ENCODE data around the gene TPST2.

Gene TPST2

GRCh38 chr22:26489447-26490036 lies 100.4 kb downstream of the TPST2 start:
- no peak for DNase-seq (ENCODE audit: low read depth)

GRCh38 chr22:26487996-26488395 lies 101.9 kb downstream of the TPST2 start:
- no peak for DNase-seq (ENCODE audit: low read depth)

GRCh38 chr22:26486394-26486793 lies 103.5 kb downstream of the TPST2 start:
- no peak for DNase-seq (ENCODE audit: low read depth)

GRCh38 chr22:26485806-26486390 lies 104.0 kb downstream of the TPST2 start:
- no peak for DNase-seq (ENCODE audit: low read depth)

- no peak for DNase-seq (ENCODE audit: low read depth)
Observed at GRCh38 chr22:26485013-26485412, 104.9 kb downstream of the TPST2 start.

GRCh38 chr22:26484360-26484706 lies 105.6 kb downstream of the TPST2 start:
- no peak for DNase-seq (ENCODE audit: low read depth)

- peak; percentile 82 for DNase-seq (ENCODE audit: low read depth)
Observed at GRCh38 chr22:26483439-26484359, 106.2 kb downstream of the TPST2 start, which contains the start of the genes HPS4 and SRRD. Gene HPS4, minus strand, starts transcription at chr22:26483783. Its CDS starts 2,021 bp downstream, at chr22:26481762. Gene SRRD, plus strand, starts transcription at chr22:26483877. Its CDS starts 14 bp downstream, at chr22:26483891.

- no peak for DNase-seq (ENCODE audit: low read depth)
Observed at GRCh38 chr22:26483043-26483438, 106.9 kb downstream of the TPST2 start.

- DNase-seq (ENCODE audit: low read depth): no peak
Observed at GRCh38 chr22:26482161-26482560, 107.8 kb downstream of the TPST2 start.

- no peak for DNase-seq (ENCODE audit: low read depth)
Observed at GRCh38 chr22:26481694-26482093, 108.2 kb downstream of the TPST2 start.

GRCh38 chr22:26481112-26481693 lies 108.7 kb downstream of the TPST2 start:
- DNase-seq (ENCODE audit: low read depth): no peak

GRCh38 chr22:26480611-26480932 lies 109.4 kb downstream of the TPST2 start:
- DNase-seq (ENCODE audit: low read depth): no peak

GRCh38 chr22:26479792-26480610 lies 109.9 kb downstream of the TPST2 start:
- no peak for DNase-seq (ENCODE audit: low read depth)

GRCh38 chr22:26479043-26479791 lies 110.7 kb downstream of the TPST2 start:
- no peak for DNase-seq (ENCODE audit: low read depth)

GRCh38 chr22:26477341-26477731 lies 112.6 kb downstream of the TPST2 start:
- DNase-seq (ENCODE audit: low read depth): no peak

GRCh38 chr22:26476705-26477340 lies 113.1 kb downstream of the TPST2 start:
- no peak for DNase-seq (ENCODE audit: low read depth)

- DNase-seq (ENCODE audit: low read depth): no peak
Observed at GRCh38 chr22:26474682-26475081, 115.2 kb downstream of the TPST2 start.
